DOHH2 (cell line): Measurements from ENCODE around the gene ATP2A3.

Experiments used
- EZH2phosphoT487 ChIP-seq: fragments of 200-600 bp; sonication (generic); IDR thresholded peaks from 2 replicates; pipeline ENCODE4 v1.6.1; 2017; ENCODE audit warnings: borderline replicate concordance, mild to moderate bottlenecking, antibody characterized with exemption, low read length, moderate library complexity, mixed read lengths
- TF ChIP-seq, protein P1 (sequence below): fragments of 200-600 bp; sonication (generic); IDR thresholded peaks from one replicate; pipeline ENCODE4 v1.5.1; 2014; ENCODE audit warnings: antibody characterized with exemption, mild to moderate bottlenecking, low read depth, low read length; ENCODE audit not compliant: poor library complexity, severe bottlenecking

DNA sequence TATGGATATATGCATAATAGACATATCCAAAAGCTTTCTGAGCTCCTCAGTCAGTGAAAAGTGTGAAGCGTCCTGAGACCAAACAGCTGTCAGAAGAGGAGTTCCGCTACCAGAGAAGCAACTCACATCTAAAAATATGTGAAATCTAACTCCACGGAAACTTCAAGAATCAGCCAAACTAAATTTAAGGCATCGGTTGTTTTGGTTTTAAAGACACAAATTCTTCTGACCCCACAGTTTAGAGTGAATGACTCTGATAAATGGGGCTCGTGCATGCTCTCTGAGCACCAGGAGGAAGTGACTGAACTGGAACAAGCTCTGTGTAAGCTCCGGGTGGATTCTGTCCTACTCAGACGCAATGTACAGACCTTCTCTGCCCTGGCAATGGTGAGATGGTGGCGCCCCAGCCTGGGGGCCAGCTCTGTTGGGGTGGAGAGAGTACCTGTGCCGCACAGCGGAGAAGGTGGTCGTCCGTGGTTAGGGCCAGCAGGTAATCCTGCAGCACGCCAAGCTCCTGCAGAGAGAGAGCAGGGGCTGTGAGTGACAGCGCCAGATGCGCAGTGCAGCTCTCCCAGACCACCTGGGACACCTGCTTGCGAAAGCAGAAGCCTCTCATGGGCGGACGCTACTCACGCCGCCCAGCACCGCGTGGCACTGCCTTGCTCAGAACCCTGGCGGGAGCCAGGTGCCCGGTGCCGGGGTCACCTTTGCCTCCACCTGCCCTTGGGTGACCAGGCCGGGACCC, 44.4 kb upstream of the ATP2A3 start:
- TF ChIP-seq, protein P1, sequence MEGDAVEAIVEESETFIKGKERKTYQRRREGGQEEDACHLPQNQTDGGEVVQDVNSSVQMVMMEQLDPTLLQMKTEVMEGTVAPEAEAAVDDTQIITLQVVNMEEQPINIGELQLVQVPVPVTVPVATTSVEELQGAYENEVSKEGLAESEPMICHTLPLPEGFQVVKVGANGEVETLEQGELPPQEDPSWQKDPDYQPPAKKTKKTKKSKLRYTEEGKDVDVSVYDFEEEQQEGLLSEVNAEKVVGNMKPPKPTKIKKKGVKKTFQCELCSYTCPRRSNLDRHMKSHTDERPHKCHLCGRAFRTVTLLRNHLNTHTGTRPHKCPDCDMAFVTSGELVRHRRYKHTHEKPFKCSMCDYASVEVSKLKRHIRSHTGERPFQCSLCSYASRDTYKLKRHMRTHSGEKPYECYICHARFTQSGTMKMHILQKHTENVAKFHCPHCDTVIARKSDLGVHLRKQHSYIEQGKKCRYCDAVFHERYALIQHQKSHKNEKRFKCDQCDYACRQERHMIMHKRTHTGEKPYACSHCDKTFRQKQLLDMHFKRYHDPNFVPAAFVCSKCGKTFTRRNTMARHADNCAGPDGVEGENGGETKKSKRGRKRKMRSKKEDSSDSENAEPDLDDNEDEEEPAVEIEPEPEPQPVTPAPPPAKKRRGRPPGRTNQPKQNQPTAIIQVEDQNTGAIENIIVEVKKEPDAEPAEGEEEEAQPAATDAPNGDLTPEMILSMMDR, result no peak
- TF ChIP-seq EZH2phosphoT487, result no peak
